H9 (cell line): Measurements from ENCODE around the gene SLC39A12. TPM values are rescaled to one million over a fixed set of nuclear protein-coding genes. Genes with fewer than 3 reads are reported as not detected.

Experiments used
- DNase-seq: peaks from one replicate; pipeline ENCODE4 v3.0.0-alpha.2; 2017
- H2AFZ ChIP-seq: one replicate; pipeline ENCODE4 v1.6.1; 2013; ENCODE audit warnings: mild to moderate bottlenecking, low read length, control low read depth, moderate library complexity
- H2AK5ac ChIP-seq: 2 replicates; pipeline ENCODE4 v1.6.1; 2013; ENCODE audit warnings: low read length, control low read depth, mixed read lengths; ENCODE audit not compliant: insufficient read length
- H2BK120ac ChIP-seq: one replicate; pipeline ENCODE4 v1.6.1; 2013; ENCODE audit warnings: low read depth, mild to moderate bottlenecking, low read length, control low read depth, inconsistent platforms; ENCODE audit not compliant: poor library complexity, severe bottlenecking
- H2BK12ac ChIP-seq: 2 replicates; pipeline ENCODE4 v1.6.1; 2013; ENCODE audit warnings: low read length, control low read depth, mixed read lengths, low read depth; ENCODE audit not compliant: insufficient read length
- H2BK15ac ChIP-seq: 2 replicates; pipeline ENCODE4 v1.6.1; 2013; ENCODE audit warnings: low read depth, low read length, control low read depth
- H2BK20ac ChIP-seq: one replicate; pipeline ENCODE4 v1.6.1; 2013; ENCODE audit warnings: low read depth, mild to moderate bottlenecking, low read length, control low read depth, inconsistent platforms; ENCODE audit not compliant: poor library complexity, severe bottlenecking
- H2BK5ac ChIP-seq: 2 replicates; pipeline ENCODE4 v1.6.1; 2013; ENCODE audit warnings: low read length, control low read depth, mixed read lengths; ENCODE audit not compliant: insufficient read length
- H3K14ac ChIP-seq: 2 replicates; pipeline ENCODE4 v1.6.1; 2013; ENCODE audit warnings: low read length, control low read depth; ENCODE audit not compliant: insufficient read depth
- H3K18ac ChIP-seq: 2 replicates; pipeline ENCODE4 v1.6.1; 2013; ENCODE audit warnings: low read depth, mild to moderate bottlenecking, mixed read lengths, low read length, control low read depth; ENCODE audit not compliant: insufficient read length
- H3K23ac ChIP-seq: 2 replicates; pipeline ENCODE4 v1.6.1; 2013; ENCODE audit warnings: low read length, control low read depth, mixed read lengths, low read depth; ENCODE audit not compliant: insufficient read length
- H3K23me2 ChIP-seq: 2 replicates; pipeline ENCODE4 v1.6.1; 2013; ENCODE audit warnings: low read depth, mild to moderate bottlenecking, mixed read lengths, low read length, control low read depth; ENCODE audit not compliant: insufficient read length, poor library complexity, severe bottlenecking
- H3K27ac ChIP-seq: 2 replicates; pipeline ENCODE4 v1.5.1; 2013; ENCODE audit warnings: low read length, control low read depth, mixed read lengths, low read depth; ENCODE audit not compliant: insufficient read length
- H3K27me3 ChIP-seq: 2 replicates; pipeline ENCODE4 v1.6.1; 2013; ENCODE audit warnings: low read length, control low read depth, inconsistent platforms; ENCODE audit not compliant: insufficient read depth
- H3K4ac ChIP-seq: 2 replicates; pipeline ENCODE4 v1.6.1; 2013; ENCODE audit warnings: low read depth, mild to moderate bottlenecking, control low read depth, inconsistent platforms, low read length, moderate library complexity
- H3K4me1 ChIP-seq: 2 replicates; pipeline ENCODE4 v1.6.1; 2013; ENCODE audit warnings: low read length, control low read depth, inconsistent platforms; ENCODE audit not compliant: insufficient read depth
- H3K4me2 ChIP-seq: 2 replicates; pipeline ENCODE4 v1.6.1; 2013; ENCODE audit warnings: low read length, control low read depth, mixed read lengths; ENCODE audit not compliant: insufficient read length, insufficient read depth
- H3K56ac ChIP-seq: 2 replicates; pipeline ENCODE4 v1.6.1; 2013; ENCODE audit warnings: low read depth, mild to moderate bottlenecking, mixed read lengths, low read length, control low read depth; ENCODE audit not compliant: insufficient read length
- H3K79me1 ChIP-seq: 2 replicates; pipeline ENCODE4 v1.6.1; 2013; ENCODE audit warnings: low read depth, mild to moderate bottlenecking, moderate library complexity, low read length, control low read depth, inconsistent platforms; ENCODE audit not compliant: insufficient read depth, poor library complexity, severe bottlenecking
- H3K79me2 ChIP-seq: 2 replicates; pipeline ENCODE4 v1.6.1; 2013; ENCODE audit warnings: low read length, control low read depth, inconsistent platforms; ENCODE audit not compliant: insufficient read depth
- H3K9ac ChIP-seq: 2 replicates; pipeline ENCODE4 v1.6.1; 2013; ENCODE audit warnings: low read length, control low read depth, mixed read lengths; ENCODE audit not compliant: insufficient read length; ENCODE audit errors: extremely low read depth
- H3K9me3 ChIP-seq: one replicate; pipeline ENCODE4 v1.6.1; 2013; ENCODE audit warnings: low read depth, low read length, inconsistent platforms; ENCODE audit not compliant: control insufficient read depth
- H3T11ph ChIP-seq: one replicate; pipeline ENCODE4 v1.6.1; 2013; ENCODE audit warnings: mild to moderate bottlenecking, low read length, control low read depth, inconsistent platforms
- H4K20me1 ChIP-seq: one replicate; pipeline ENCODE4 v1.6.1; 2013; ENCODE audit not compliant: control insufficient read depth, insufficient read length, insufficient read depth
- H4K5ac ChIP-seq: 2 replicates; pipeline ENCODE4 v1.6.1; 2013; ENCODE audit warnings: low read depth, mild to moderate bottlenecking, mixed read lengths, low read length, control low read depth; ENCODE audit not compliant: insufficient read length
- H4K8ac ChIP-seq: replicated peaks from 2 replicates; pipeline ENCODE4 v1.6.1; 2013; ENCODE audit warnings: low read length, control low read depth, mixed read lengths, low read depth; ENCODE audit not compliant: insufficient read length
- H4K91ac ChIP-seq: 2 replicates; pipeline ENCODE4 v1.6.1; 2013; ENCODE audit warnings: low read depth, mild to moderate bottlenecking, moderate library complexity, mixed read lengths, low read length, control low read depth; ENCODE audit not compliant: insufficient read length
- H3K27ac Mint-ChIP-seq, 3 experiments: 2 replicates in 2 of 3; 3 replicates in 1 of 3; pipeline ENCODE4 v1.8.0; 2020 to 2021; ENCODE audit warnings: mixed read lengths in 3 of 3, mild to moderate bottlenecking in 1 of 3, moderate library complexity in 1 of 3
- H3K27me3 Mint-ChIP-seq: 2 replicates; pipeline ENCODE4 v1.8.0; 2021; ENCODE audit warnings: low read depth, mild to moderate bottlenecking, moderate library complexity, mixed read lengths
- H3K36me3 Mint-ChIP-seq, 3 experiments: 2 replicates in 2 of 3; 3 replicates in 1 of 3; pipeline ENCODE4 v1.8.0; 2020 to 2021; ENCODE audit warnings: low read depth in 3 of 3, mixed read lengths in 3 of 3; ENCODE audit not compliant: insufficient read depth in 1 of 3
- H3K4me1 Mint-ChIP-seq, 2 experiments: 2 replicates each; pipeline ENCODE4 v1.8.0; 2020; ENCODE audit warnings: mixed read lengths in 2 of 2
- H3K4me3 Mint-ChIP-seq, 2 experiments: 2 replicates in 1 of 2; 3 replicates in 1 of 2; pipeline ENCODE4 v1.8.0; 2020 to 2021; ENCODE audit warnings: mild to moderate bottlenecking in 2 of 2, mixed read lengths in 2 of 2, moderate library complexity in 1 of 2
- H3K9me3 Mint-ChIP-seq, 2 experiments: 2 replicates in 1 of 2; 3 replicates in 1 of 2; pipeline ENCODE4 v1.8.0; 2020; ENCODE audit warnings: mild to moderate bottlenecking in 2 of 2, mixed read lengths in 2 of 2, moderate library complexity in 1 of 2
- WGBS: extraction: QIAGEN DNeasy Blood & Tissue Kit; methylation state at CpG from one replicate; pipeline ENCODE4 v1.1.7; 2013; ENCODE audit warnings: missing lambda C conversion rate, low lambda C conversion rate, mixed read lengths; ENCODE audit not compliant: insufficient read length; ENCODE audit errors: extremely low coverage; 5-methylcytosine and 5-hydroxymethylcytosine counted together
- total RNA-seq: library from RNA; stranded (reverse); gene quantifications from 2 replicates; pipeline ENCODE4 v1.2.1, GENCODE V29; 2021
- TF ChIP-seq, protein P1 (sequence below): fragments of 200-600 bp; sonication (generic); conservative IDR thresholded peaks from 3 replicates; pipeline ENCODE4 v1.8.0; 2021; ENCODE audit warnings: antibody characterized with exemption, mild to moderate bottlenecking

Gene SLC39A12
- total RNA-seq, 1 experiment from 2014 or later, result not detected

DNA sequence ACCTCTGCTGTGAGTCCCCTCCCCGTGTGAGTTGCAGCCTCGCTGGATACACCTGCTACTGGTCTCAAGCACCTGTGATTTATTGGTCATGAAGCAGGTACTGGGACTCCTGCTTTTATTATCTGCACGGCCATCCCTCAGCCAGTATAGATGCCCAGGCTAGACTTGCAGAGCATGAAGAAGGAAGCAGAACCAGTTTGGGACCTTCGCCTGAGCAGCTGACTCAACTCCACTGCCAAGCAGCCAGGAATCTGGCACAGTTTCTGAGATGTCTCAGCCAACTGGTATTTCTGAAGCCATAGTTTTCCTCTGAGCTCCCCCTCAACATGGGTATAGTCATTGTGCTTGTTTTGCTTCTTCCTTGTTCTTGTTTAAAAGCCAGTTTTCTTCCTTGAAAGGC, 28.0 kb upstream of the SLC39A12 start:
- H3K9me3 ChIP-seq, result no peaks in the 10 kb centered on the region
- TF ChIP-seq, protein P1, sequence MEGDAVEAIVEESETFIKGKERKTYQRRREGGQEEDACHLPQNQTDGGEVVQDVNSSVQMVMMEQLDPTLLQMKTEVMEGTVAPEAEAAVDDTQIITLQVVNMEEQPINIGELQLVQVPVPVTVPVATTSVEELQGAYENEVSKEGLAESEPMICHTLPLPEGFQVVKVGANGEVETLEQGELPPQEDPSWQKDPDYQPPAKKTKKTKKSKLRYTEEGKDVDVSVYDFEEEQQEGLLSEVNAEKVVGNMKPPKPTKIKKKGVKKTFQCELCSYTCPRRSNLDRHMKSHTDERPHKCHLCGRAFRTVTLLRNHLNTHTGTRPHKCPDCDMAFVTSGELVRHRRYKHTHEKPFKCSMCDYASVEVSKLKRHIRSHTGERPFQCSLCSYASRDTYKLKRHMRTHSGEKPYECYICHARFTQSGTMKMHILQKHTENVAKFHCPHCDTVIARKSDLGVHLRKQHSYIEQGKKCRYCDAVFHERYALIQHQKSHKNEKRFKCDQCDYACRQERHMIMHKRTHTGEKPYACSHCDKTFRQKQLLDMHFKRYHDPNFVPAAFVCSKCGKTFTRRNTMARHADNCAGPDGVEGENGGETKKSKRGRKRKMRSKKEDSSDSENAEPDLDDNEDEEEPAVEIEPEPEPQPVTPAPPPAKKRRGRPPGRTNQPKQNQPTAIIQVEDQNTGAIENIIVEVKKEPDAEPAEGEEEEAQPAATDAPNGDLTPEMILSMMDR, result no peak
- WGBS, result no CpG with 5 or more reads among the region's 4 CpGs
- no peak overlapping the region for H4K8ac ChIP-seq
- no peak overlapping the region for H4K91ac ChIP-seq
- H3K79me1 ChIP-seq, result no peaks in the 10 kb centered on the region
- H3K27me3 Mint-ChIP-seq, result no peaks in the 10 kb centered on the region
- H3K4ac ChIP-seq, result no peak overlapping the region
- H2AFZ ChIP-seq, result no peak overlapping the region
- no peak overlapping the region for H3K27ac Mint-ChIP-seq
- H3K56ac ChIP-seq, result no peak overlapping the region
- H3K4me3 Mint-ChIP-seq, result no peak overlapping the region
- H3T11ph ChIP-seq, result no peak overlapping the region
- no peak overlapping the region for H4K5ac ChIP-seq
- H3K23ac ChIP-seq, result no peak overlapping the region
- H3K23me2 ChIP-seq, result no peaks in the 10 kb centered on the region
- H2BK15ac ChIP-seq, result no peak overlapping the region
- no peak for DNase-seq
- H2BK12ac ChIP-seq, result no peak overlapping the region
- H4K20me1 ChIP-seq, result no peaks in the 10 kb centered on the region
- H3K27me3 ChIP-seq, result no peaks in the 10 kb centered on the region
- H2BK120ac ChIP-seq, result no peak overlapping the region
- H3K18ac ChIP-seq, result no peak overlapping the region
- no peaks in the 10 kb centered on the region for H3K36me3 Mint-ChIP-seq
- no peak overlapping the region for H2BK20ac ChIP-seq
- no peak overlapping the region for H2BK5ac ChIP-seq
- no peaks in the 10 kb centered on the region for H3K79me2 ChIP-seq
- no peak overlapping the region for H2AK5ac ChIP-seq
- H3K27ac ChIP-seq, result no peak overlapping the region
- H3K9me3 Mint-ChIP-seq, result no peaks in the 10 kb centered on the region
- H3K14ac ChIP-seq, result no peak overlapping the region
- no peak overlapping the region for H3K4me2 ChIP-seq
- peaks cover 16 to 18% of the 10 kb centered on the region in 2 experiments for H3K4me1 Mint-ChIP-seq
- no peaks in the 10 kb centered on the region for H3K4me1 ChIP-seq
- H3K9ac ChIP-seq, result no peak overlapping the region
